OCI-LY7 (cell line): ENCODE results near the gene KCNIP4. TPM values are rescaled to one million over a fixed set of nuclear protein-coding genes. Genes with fewer than 3 reads are reported as not detected.

Source experiments
- BruUV-seq: library from RNA; stranded (reverse); fragments of 400-500 nt; replicated peaks from 2 replicates; lab custom pipeline; 2021; lab: Mats Ljungman, UMichigan
- CTCF ChIA-PET: fragments of 300-600 bp; sonication (Branson Sonifier 250); formaldehyde crosslinking; loops from one replicate; lab custom pipeline; 2022; ENCODE audit warnings: antibody characterized with exemption; ENCODE audit not compliant: unreplicated experiment; lab: Charles Lee
- POLR2A ChIA-PET: fragments of 300-600 bp; sonication (Branson Sonifier 250); formaldehyde crosslinking; loops from one replicate; lab custom pipeline; 2022; ENCODE audit warnings: antibody characterized with exemption; lab: Charles Lee
- DNase-seq: peaks from one replicate; pipeline ENCODE4 v3.0.0-alpha.2; 2015; ENCODE audit warnings: low spot score
- H2AFZ ChIP-seq: fragments of 200-600 bp; sonication (generic), shearing (Covaris generic); 2 replicates; pipeline ENCODE4 v1.6.1; 2014; ENCODE audit warnings: mild to moderate bottlenecking, antibody characterized with exemption, low read length, moderate library complexity
- H3K27ac ChIP-seq: fragments of 200-600 bp; sonication (generic); 2 replicates; pipeline ENCODE4 v1.5.1; 2014; ENCODE audit warnings: mixed run types, low read depth, mild to moderate bottlenecking, moderate library complexity, low read length, inconsistent platforms; ENCODE audit not compliant: poor library complexity, severe bottlenecking
- H3K36me3 ChIP-seq: fragments of 200-600 bp; sonication (generic); 2 replicates; pipeline ENCODE4 v1.6.1; 2014; ENCODE audit warnings: mild to moderate bottlenecking, antibody characterized with exemption, low read length, moderate library complexity, mixed read lengths; ENCODE audit not compliant: insufficient read depth
- H3K4me1 ChIP-seq: fragments of 200-600 bp; sonication (generic); 2 replicates; pipeline ENCODE4 v1.5.1; 2014; ENCODE audit warnings: mild to moderate bottlenecking, low read length; ENCODE audit not compliant: insufficient read depth, poor library complexity, severe bottlenecking
- H3K4me2 ChIP-seq: fragments of 200-600 bp; sonication (generic); 2 replicates; pipeline ENCODE4 v1.6.1; 2014; ENCODE audit warnings: mild to moderate bottlenecking, low read length
- H3K4me3 ChIP-seq: fragments of 200-600 bp; sonication (generic); 2 replicates; pipeline ENCODE4 v1.5.1; 2014; ENCODE audit warnings: mild to moderate bottlenecking, low read depth, low read length; ENCODE audit not compliant: poor library complexity, severe bottlenecking
- H3K79me2 ChIP-seq: fragments of 200-600 bp; sonication (generic); 2 replicates; pipeline ENCODE4 v1.6.1; 2016; ENCODE audit warnings: low read depth, mild to moderate bottlenecking, low read length, moderate library complexity, mixed read lengths; ENCODE audit not compliant: insufficient read depth
- H3K9me2 ChIP-seq: fragments of 200-600 bp; sonication (generic); 2 replicates; pipeline ENCODE4 v1.6.1; 2016; ENCODE audit warnings: mild to moderate bottlenecking, low read length, mixed read lengths; ENCODE audit not compliant: insufficient read depth
- H3K9me3 ChIP-seq: fragments of 200-600 bp; sonication (generic); 2 replicates; pipeline ENCODE4 v1.6.1; 2014; ENCODE audit warnings: mild to moderate bottlenecking, mixed run types, low read length, mixed read lengths
- H4K20me1 ChIP-seq: fragments of 200-600 bp; sonication (generic); 2 replicates; pipeline ENCODE4 v1.6.1; 2014; ENCODE audit warnings: mild to moderate bottlenecking, antibody characterized with exemption, low read length, moderate library complexity, mixed read lengths; ENCODE audit not compliant: insufficient read depth
- CTCF ChIP-seq: fragments of 200-600 bp; sonication (generic); conservative IDR thresholded peaks from 2 replicates; pipeline ENCODE4 v1.5.1; 2014; ENCODE audit warnings: mild to moderate bottlenecking, antibody characterized with exemption, low read length, moderate library complexity, mixed read lengths
- EZH2phosphoT487 ChIP-seq: fragments of 200-600 bp; sonication (generic); IDR thresholded peaks from 2 replicates; pipeline ENCODE4 v1.6.1; 2018; ENCODE audit warnings: low read depth, borderline replicate concordance, mild to moderate bottlenecking, mixed run types, antibody characterized with exemption, low read length, moderate library complexity, mixed read lengths
- intact Hi-C: fragments of 100-400 bp; cut with micrococcal nuclease; formaldehyde crosslinking; loops from one replicate; pipeline ENCODE4 v1.10.0; 2022; ENCODE audit not compliant: unreplicated experiment
- total RNA-seq, 2 experiments: library from RNA; depleted of rRNA in 1 of 2; stranded (reverse); fragments of >200 nt in 1 of 2; shearing (Covaris generic) in 1 of 2; gene quantifications; 2 replicates each; pipeline ENCODE4 v1.2.3, GENCODE V29; 2014 to 2022

KCNIP4 gene
- total RNA-seq, 2 experiments from 2014 or later, result not detected

- Histone ChIP-seq H3K4me3 (no peak overlapping the region), H3K36me3 (no peaks in the 10 kb centered on the region), H2AFZ (no peak overlapping the region), H3K9me3 (no peaks in the 10 kb centered on the region), H3K79me2 (no peaks in the 10 kb centered on the region), H3K9me2 (no peaks in the 10 kb centered on the region), H3K4me2 (no peak overlapping the region), H3K4me1 (no peaks in the 10 kb centered on the region), H3K27ac (no peak overlapping the region), H4K20me1 (no peaks in the 10 kb centered on the region)
- TF ChIP-seq EZH2phosphoT487 (no peak), CTCF (no peak)
- no TSS peak for BruUV-seq
- ChIA-PET POLR2A (interaction anchor here (0.7 kb wide), 1 partner anchor 1745 kb away, joined by 3 read pairs; no protein-coding TSS in a partner anchor), CTCF (no interaction called here)
- no peak for DNase-seq
- intact Hi-C loops, result no loop called here
Observed at GRCh38 chr4:21113496-21114223, 834.9 kb downstream of the KCNIP4 start.

- H3K9me2 ChIP-seq, result no peaks in the 10 kb centered on the region
- TF ChIP-seq CTCF (no peak), EZH2phosphoT487 (no peak)
- no peaks in the 10 kb centered on the region for H3K36me3 ChIP-seq
- H3K4me1 ChIP-seq, result no peaks in the 10 kb centered on the region
- no peak overlapping the region for H3K4me3 ChIP-seq
- no peak overlapping the region for H2AFZ ChIP-seq
- no peak overlapping the region for H3K4me2 ChIP-seq
- CTCF ChIA-PET, result no interaction called here
- H3K79me2 ChIP-seq, result no peaks in the 10 kb centered on the region
- intact Hi-C loops, result no loop called here
- H4K20me1 ChIP-seq, result no peaks in the 10 kb centered on the region
- no TSS peak for BruUV-seq
- H3K27ac ChIP-seq, result no peak overlapping the region
- no peaks in the 10 kb centered on the region for H3K9me3 ChIP-seq
- POLR2A ChIA-PET, result no interaction called here
- no peak for DNase-seq
Observed at GRCh38 chr4:21102667-21103066, 845.9 kb downstream of the KCNIP4 start.

DNA sequence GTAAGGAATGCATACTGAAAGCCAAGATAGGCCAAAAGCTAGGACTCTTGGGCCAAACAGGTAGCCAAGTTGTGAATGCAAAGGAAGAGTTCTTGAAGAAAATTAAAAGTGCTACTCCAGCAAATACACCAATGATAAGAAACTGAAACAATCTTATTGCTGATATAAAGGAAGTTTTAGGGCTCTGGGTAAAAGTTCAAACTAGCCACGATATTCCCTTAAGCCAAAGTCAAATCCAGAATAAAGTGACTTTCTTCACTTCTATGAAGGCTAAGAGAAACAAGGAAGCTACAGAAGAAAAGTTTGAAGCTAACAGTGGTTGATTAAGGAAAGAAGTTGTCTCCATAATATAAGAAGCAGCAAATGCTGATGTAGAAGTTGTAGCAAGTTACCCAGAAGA is 850.7 kb downstream of the KCNIP4 start:
- H2AFZ ChIP-seq, result no peak overlapping the region
- no peaks in the 10 kb centered on the region for H3K9me2 ChIP-seq
- H3K4me2 ChIP-seq, result no peak overlapping the region
- ChIA-PET POLR2A (no interaction called here), CTCF (no interaction called here)
- BruUV-seq, result no TSS peak
- no peaks in the 10 kb centered on the region for H3K36me3 ChIP-seq
- H3K9me3 ChIP-seq, result no peaks in the 10 kb centered on the region
- H4K20me1 ChIP-seq, result no peaks in the 10 kb centered on the region
- H3K4me1 ChIP-seq, result no peaks in the 10 kb centered on the region
- no peaks in the 10 kb centered on the region for H3K79me2 ChIP-seq
- H3K27ac ChIP-seq, result no peak overlapping the region
- intact Hi-C loops, result no loop called here
- H3K4me3 ChIP-seq, result no peak overlapping the region
- TF ChIP-seq CTCF (no peak), EZH2phosphoT487 (no peak)
- DNase-seq, result no peak
